Small intestine (tissue), 7 donors: ENCODE data around the gene ARMC8. TPM values are rescaled to one million over a fixed set of nuclear protein-coding genes. Genes with fewer than 3 reads are reported as not detected.

ENCODE experiments used
- DNase-seq, 2 donors: peaks; one replicate each; pipeline versions ENCODE4 v3.0.0 to v3.0.0-alpha.2; 2013
- FAIRE-seq: peaks from 2 replicates; lab custom pipeline; 2012; peaks lifted over from hg19 to GRCh38; lab: Jason Lieb, UNC
- H3K27ac ChIP-seq, 3 donors: one replicate each; pipeline ENCODE4 v1.5.1; 2013; ENCODE audit warnings: low read length in 2 of 3, mild to moderate bottlenecking in 2 of 3, control low read depth in 1 of 3, inconsistent platforms in 1 of 3, low read depth in 1 of 3, moderate library complexity in 1 of 3
- H3K27me3 ChIP-seq, 3 donors: one replicate each; pipeline ENCODE4 v1.6.1; 2013; ENCODE audit warnings: low read length in 3 of 3, inconsistent platforms in 1 of 3; ENCODE audit not compliant: control insufficient read depth in 3 of 3, insufficient read depth in 3 of 3
- H3K36me3 ChIP-seq, 3 donors: one replicate each; pipeline ENCODE4 v1.6.1; 2013; ENCODE audit warnings: low read length in 3 of 3, inconsistent platforms in 1 of 3, low read depth in 1 of 3, mild to moderate bottlenecking in 1 of 3, moderate library complexity in 1 of 3; ENCODE audit not compliant: control insufficient read depth in 3 of 3, insufficient read depth in 2 of 3
- H3K4me1 ChIP-seq, 3 donors: one replicate each; pipeline ENCODE4 v1.6.1; 2013; ENCODE audit warnings: low read length in 2 of 3, inconsistent platforms in 1 of 3, low read depth in 1 of 3, mild to moderate bottlenecking in 1 of 3, moderate library complexity in 1 of 3; ENCODE audit not compliant: control insufficient read depth in 3 of 3, insufficient read depth in 2 of 3
- H3K4me3 ChIP-seq, 3 donors: one replicate each; pipeline ENCODE4 v1.5.1; 2013; ENCODE audit warnings: low read length in 3 of 3, control low read depth in 1 of 3, inconsistent platforms in 1 of 3, low read depth in 1 of 3, mild to moderate bottlenecking in 1 of 3, moderate library complexity in 1 of 3
- H3K9me3 ChIP-seq, 2 donors: one replicate each; pipeline ENCODE4 v1.6.1; 2013; ENCODE audit warnings: low read depth in 1 of 2, low read length in 1 of 2; ENCODE audit not compliant: control insufficient read depth in 2 of 2, insufficient read depth in 1 of 2
- WGBS, 3 donors: extraction: QIAGEN DNeasy Blood & Tissue Kit; methylation state at CpG; one replicate each; pipeline ENCODE4 v1.1.7; 2013; 5-methylcytosine and 5-hydroxymethylcytosine counted together
- polyA plus RNA-seq, 4 donors: library from polyadenylated mRNA; stranded (reverse) in 3 of 4; unstranded in 1 of 4; fragments of 200-250 nt in 3 of 4; fragments of 120-200 nt in 1 of 4; gene quantifications; one replicate each; pipeline versions ENCODE4 v1.2.1 to v1.2.3, GENCODE V29; 2013
- donor health status: healthy with polysubstance abuse.
- donor health status: control.
- donor health status: control.
- donor health status: Bipolar disorder and iron deficiency.
- donor health status: healthy.

Gene ARMC8
- polyA plus RNA-seq, 4 donors = 9.5 to 29.0 (median 11.8) TPM

- H3K36me3 ChIP-seq = peaks cover 5 to 36% (median 22%) of the 10 kb centered on the region in 3 donors
- 97 to 100% (median 97%) methylated on average over 2 of the region's 2 CpGs for WGBS, 3 donors
- FAIRE-seq = no peak
Measured at GRCh38 chr3:138165061-138165460, 22.0 kb upstream of the ARMC8 start.

GRCh38 chr3:138172625-138173024 lies 14.5 kb upstream of the ARMC8 start:
- no peak overlapping the region for H3K4me3 ChIP-seq
- peaks cover 0 to 19% (median 3%) of the 10 kb centered on the region in 3 donors for H3K36me3 ChIP-seq
- H3K27ac ChIP-seq = no peak overlapping the region
- no peaks in the 10 kb centered on the region for H3K9me3 ChIP-seq
- peaks cover 0 to 5% (median 5%) of the 10 kb centered on the region in 3 donors for H3K4me1 ChIP-seq
- 71 to 91% (median 82%) methylated on average over 2 of the region's 2 CpGs for WGBS, 3 donors
- no peak for DNase-seq
- no peaks in the 10 kb centered on the region for H3K27me3 ChIP-seq
- FAIRE-seq = no peak

More at GRCh38 chr3:138165061-138165460, 22.0 kb upstream of the ARMC8 start:
- Histone ChIP-seq H3K9me3 (no peaks in the 10 kb centered on the region), H3K4me3 (no peak overlapping the region), H3K27ac (no peak overlapping the region), H3K27me3 (no peaks in the 10 kb centered on the region), H3K4me1 (no peaks in the 10 kb centered on the region)
- DNase-seq = no peak

GRCh38 chr3:138173769-138174420 lies 13.2 kb upstream of the ARMC8 start:
- Histone ChIP-seq H3K9me3 (no peaks in the 10 kb centered on the region), H3K36me3 (peaks cover 0 to 11% (median 3%) of the 10 kb centered on the region in 3 donors), H3K4me1 (peaks cover 0 to 5% (median 5%) of the 10 kb centered on the region in 3 donors), H3K27ac (peak overlapping the region; percentile 73 to 90 (median 76)), H3K4me3 (peak overlapping the region; percentile 88 to 98 (median 94)), H3K27me3 (no peaks in the 10 kb centered on the region)
- WGBS, 3 donors = 38 to 57% (median 50%) methylated on average over 13 of the region's 13 CpGs
- DNase-seq = peak in 1 of 2 donors; percentile 25
- no peak for FAIRE-seq

- FAIRE-seq (no peak), DNase-seq (peak; percentile 90 to 93)
- Histone ChIP-seq H3K27ac (peak within 1 kb of the TSS; percentile 73 to 90 (median 76)), H3K4me1 (peaks cover 0 to 5% (median 5%) of the 10 kb centered on the region in 3 donors), H3K4me3 (peak within 1 kb of the TSS; percentile 88 to 98 (median 94)), H3K36me3 (peaks cover 0 to 7% (median 0%) of the 10 kb centered on the region in 3 donors), H3K27me3 (no peaks in the 10 kb centered on the region), H3K9me3 (no peaks in the 10 kb centered on the region)
- whole genome bisulfite sequencing, 3 donors = 0% methylated on average over 37 to 38 of the region's 38 CpGs
Measured at GRCh38 chr3:138174421-138175131, 12.5 kb upstream of the ARMC8 start, which contains the start of gene DBR1. TSS of gene DBR1 (minus strand) at chr3:138174921. CDS start at chr3:138174795, 126 bp downstream.

- FAIRE-seq (peak; percentile 59), DNase-seq (peak; percentile 56 to 66)
- WGBS, 3 donors = 2 to 10% (median 3%) methylated on average over 2 of the region's 2 CpGs
Measured at GRCh38 chr3:138180375-138181029, 6.6 kb upstream of the ARMC8 start.

GRCh38 chr3:138184994-138185393 lies 2.1 kb upstream of the ARMC8 start:
- H3K4me1 ChIP-seq = no peaks in the 10 kb centered on the region
- no peak overlapping the region for H3K27ac ChIP-seq
- H3K9me3 ChIP-seq = no peaks in the 10 kb centered on the region
- FAIRE-seq (no peak), DNase-seq (no peak)
- H3K36me3 ChIP-seq = no peaks in the 10 kb centered on the region
- peaks cover 0 to 8% (median 0%) of the 10 kb centered on the region in 3 donors for H3K27me3 ChIP-seq
- H3K4me3 ChIP-seq = no peak overlapping the region
- WGBS, 3 donors = 40 to 55% (median 45%) methylated on average over 3 of the region's 3 CpGs

More at GRCh38 chr3:138180375-138181029, 6.6 kb upstream of the ARMC8 start:
- no peaks in the 10 kb centered on the region for H3K36me3 ChIP-seq
- peaks cover 0 to 6% (median 0%) of the 10 kb centered on the region in 3 donors for H3K27me3 ChIP-seq
- H3K9me3 ChIP-seq = no peaks in the 10 kb centered on the region
- no peak overlapping the region for H3K27ac ChIP-seq
- no peaks in the 10 kb centered on the region for H3K4me1 ChIP-seq
- H3K4me3 ChIP-seq = no peak overlapping the region

GRCh38 chr3:138186221-138186620 lies 880 bp upstream of the ARMC8 start:
- Histone ChIP-seq H3K4me1 (no peaks in the 10 kb centered on the region), H3K27ac (no peak overlapping the region), H3K27me3 (peaks cover 0 to 8% (median 0%) of the 10 kb centered on the region in 3 donors), H3K4me3 (peak overlapping the region in 1 of 3 donors; percentile 97), H3K36me3 (no peaks in the 10 kb centered on the region), H3K9me3 (no peaks in the 10 kb centered on the region)
- FAIRE-seq (no peak), DNase-seq (peak; percentile 8 to 30)
- 43 to 62% (median 43%) methylated on average over 2 of the region's 2 CpGs for WGBS, 3 donors

GRCh38 chr3:138186803-138187295 lies 252 bp upstream of the ARMC8 start:
- H3K9me3 ChIP-seq = no peaks in the 10 kb centered on the region
- WGBS, 3 donors = 0 to 1% (median 0%) methylated on average over 25 of the region's 25 CpGs
- FAIRE-seq = no peak
- H3K36me3 ChIP-seq = no peaks in the 10 kb centered on the region
- H3K27me3 ChIP-seq = peaks cover 0 to 8% (median 0%) of the 10 kb centered on the region in 3 donors
- H3K4me3 ChIP-seq = peak overlapping the region; percentile 91 to 97 (median 97)
- DNase-seq = peak in 1 of 2 donors; percentile 93
- no peaks in the 10 kb centered on the region for H3K4me1 ChIP-seq
- H3K27ac ChIP-seq = peak overlapping the region; percentile 96 to 99 (median 97)
